Activated CD4-positive, alpha-beta memory T cell treated with anti-CD3 and anti-CD28 coated beads for 36 hours (primary cell): Measurements from ENCODE around the gene IPO4. TPM values are rescaled to one million over a fixed set of nuclear protein-coding genes. Genes with fewer than 3 reads are reported as not detected.

Source experiments
- CTCF ChIA-PET: fragments of 350-600 bp; sonication (Branson Sonifier 250); formaldehyde crosslinking; loops from one replicate; lab custom pipeline; 2021; ENCODE audit warnings: antibody characterized with exemption, inconsistent platforms; lab: Charles Lee
- POLR2A ChIA-PET: fragments of 350-600 bp; sonication (Branson Sonifier 250); formaldehyde crosslinking; loops from one replicate; lab custom pipeline; 2021; ENCODE audit warnings: antibody characterized with exemption; lab: Charles Lee
- DNase-seq: peaks from one replicate; pipeline ENCODE4 v3.0.0-alpha.2; 2020
- H3K27ac Mint-ChIP-seq: one replicate; pipeline ENCODE4 v1.8.0; 2021; ENCODE audit warnings: mixed read lengths
- H3K27me3 Mint-ChIP-seq: one replicate; pipeline ENCODE4 v1.8.0; 2021; ENCODE audit warnings: mixed read lengths
- H3K36me3 Mint-ChIP-seq: one replicate; pipeline ENCODE4 v1.8.0; 2021; ENCODE audit warnings: mixed read lengths
- H3K4me1 Mint-ChIP-seq: one replicate; pipeline ENCODE4 v1.8.0; 2021; ENCODE audit warnings: low read depth, mixed read lengths
- H3K4me3 Mint-ChIP-seq: one replicate; pipeline ENCODE4 v1.8.0; 2021; ENCODE audit warnings: mild to moderate bottlenecking, mixed read lengths
- H3K9me3 Mint-ChIP-seq: one replicate; pipeline ENCODE4 v1.8.0; 2021; ENCODE audit warnings: mixed read lengths
- intact Hi-C: fragments of 100-400 bp; cut with micrococcal nuclease; formaldehyde crosslinking; loops from one replicate; pipeline ENCODE4 v1.15.1; 2023
- total RNA-seq, 2 experiments: library from RNA; stranded (reverse); gene quantifications; one replicate each; pipeline ENCODE4 v1.2.3, GENCODE V29; 2021

IPO4 gene
- total RNA-seq, 2 experiments from 2014 or later = 69.5 to 72.6 TPM

DNA sequence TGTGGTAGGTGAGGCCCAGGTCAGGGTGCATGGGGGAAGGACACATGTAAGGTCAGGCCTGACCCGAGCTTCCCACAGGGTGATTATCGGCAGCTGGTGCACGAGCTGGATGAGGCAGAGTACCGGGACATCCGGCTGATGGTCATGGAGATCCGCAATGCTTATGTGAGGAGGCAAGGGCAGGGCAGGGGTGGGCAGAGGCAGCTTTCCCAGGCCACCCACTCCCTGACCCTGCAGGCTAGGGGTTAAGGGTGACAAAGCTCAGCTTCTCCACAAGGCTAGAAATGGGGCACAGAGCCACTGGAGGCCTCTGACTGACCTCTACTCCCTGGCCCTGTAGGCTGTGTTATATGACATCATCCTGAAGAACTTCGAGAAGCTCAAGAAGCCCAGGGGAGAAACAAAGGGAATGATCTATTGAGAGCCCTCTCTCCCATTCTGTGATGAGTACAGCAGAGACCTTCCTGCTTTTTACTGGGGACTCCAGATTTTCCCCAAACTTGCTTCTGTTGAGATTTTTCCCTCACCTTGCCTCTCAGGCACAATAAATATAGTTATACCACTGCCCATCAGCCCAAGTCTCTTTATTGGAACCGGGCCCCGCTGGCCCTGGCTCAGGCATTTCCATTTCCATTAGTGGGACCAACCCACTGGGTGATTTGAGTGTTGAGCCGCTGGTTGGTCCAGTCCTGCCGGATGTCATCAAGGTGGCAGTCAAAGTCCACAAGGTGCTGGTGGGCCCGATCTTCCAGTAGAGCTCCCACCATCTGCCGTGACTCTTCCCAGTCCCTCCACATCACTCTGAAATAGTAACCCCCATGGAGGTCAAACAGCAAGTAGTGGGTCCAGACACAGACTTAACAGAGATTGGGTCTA is 50.0 kb downstream of the IPO4 start:
- Mint-ChIP-seq H3K27ac (peak overlapping the region; percentile 64), H3K27me3 (no peaks in the 10 kb centered on the region), H3K4me3 (peak overlapping the region; percentile 97), H3K4me1 (peaks cover 50% of the 10 kb centered on the region), H3K9me3 (no peaks in the 10 kb centered on the region), H3K36me3 (peaks cover 53% of the 10 kb centered on the region)
- ChIA-PET POLR2A (interaction anchor here (1.1 to 4.9 kb wide), 5 partner anchors 22 to 57 kb away, joined by 3 to 73 read pairs (median 10); partner anchors contain the start of genes DCAF11, IRF9, NRL and PCK2), CTCF (interaction anchor here (1.4 to 7.1 kb wide), 4 partner anchors 9 to 31 kb away, joined by 3 to 59 read pairs (median 4); partner anchors contain the start of genes IRF9 and RNF31)
- no peak for DNase-seq
- intact Hi-C loops = no loop called here

DNA sequence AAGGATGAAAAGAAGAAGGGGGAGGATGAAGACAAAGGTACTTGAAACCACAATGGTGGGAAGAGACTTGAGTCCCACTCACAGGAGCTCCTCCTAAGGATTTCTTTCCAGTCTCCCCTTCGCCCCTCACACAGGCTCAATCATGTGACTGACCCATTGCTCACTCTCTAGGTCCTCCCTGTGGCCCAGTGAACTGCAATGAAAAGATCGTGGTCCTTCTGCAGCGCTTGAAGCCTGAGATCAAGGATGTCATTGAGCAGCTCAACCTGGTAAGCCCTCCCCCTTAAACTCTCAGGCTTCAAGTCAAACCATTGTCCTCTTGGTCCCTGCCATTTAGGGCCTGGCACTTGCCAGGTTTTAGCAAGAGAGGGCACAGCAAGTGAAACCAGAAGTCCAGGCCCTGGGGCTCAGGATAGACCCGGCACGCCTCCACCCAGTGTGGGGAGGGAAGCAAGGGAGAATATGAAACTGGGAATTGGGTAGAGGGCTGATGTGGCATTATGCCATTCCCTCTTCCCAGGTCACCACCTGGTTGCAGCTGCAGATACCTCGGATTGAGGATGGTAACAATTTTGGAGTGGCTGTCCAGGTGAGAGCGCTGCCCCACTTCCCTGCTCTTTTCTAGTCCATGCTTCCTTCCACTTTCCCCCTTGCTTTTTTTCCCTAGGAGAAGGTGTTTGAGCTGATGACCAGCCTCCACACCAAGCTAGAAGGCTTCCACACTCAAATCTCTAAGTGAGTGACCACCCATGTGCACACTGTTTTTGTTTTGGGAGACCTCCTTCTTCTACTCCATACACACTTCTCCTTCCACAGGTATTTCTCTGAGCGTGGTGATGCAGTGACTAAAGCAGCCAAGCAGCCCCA is 50.9 kb downstream of the IPO4 start:
- Mint-ChIP-seq H3K4me1 (peaks cover 46% of the 10 kb centered on the region), H3K36me3 (peaks cover 49% of the 10 kb centered on the region), H3K27ac (peak overlapping the region; percentile 96), H3K27me3 (no peaks in the 10 kb centered on the region), H3K9me3 (no peaks in the 10 kb centered on the region), H3K4me3 (peak overlapping the region; percentile 95)
- ChIA-PET CTCF (interaction anchor here (0.8 to 7.1 kb wide), 7 partner anchors 9 to 80 kb away, joined by 3 to 59 read pairs (median 11); partner anchors contain the start of genes DCAF11, IRF9, NRL and PSME2), POLR2A (interaction anchor here (0.5 to 4.9 kb wide), 9 partner anchors 9 to 100 kb away, joined by 3 to 73 read pairs (median 5); partner anchors contain the start of genes DCAF11, IRF9, NRL and PCK2)
- intact Hi-C loops = loop anchor here (2.0 kb wide), 1 partner anchor 51 kb away; the partner anchor contains the start of gene IPO4
- DNase-seq = no peak

DNA sequence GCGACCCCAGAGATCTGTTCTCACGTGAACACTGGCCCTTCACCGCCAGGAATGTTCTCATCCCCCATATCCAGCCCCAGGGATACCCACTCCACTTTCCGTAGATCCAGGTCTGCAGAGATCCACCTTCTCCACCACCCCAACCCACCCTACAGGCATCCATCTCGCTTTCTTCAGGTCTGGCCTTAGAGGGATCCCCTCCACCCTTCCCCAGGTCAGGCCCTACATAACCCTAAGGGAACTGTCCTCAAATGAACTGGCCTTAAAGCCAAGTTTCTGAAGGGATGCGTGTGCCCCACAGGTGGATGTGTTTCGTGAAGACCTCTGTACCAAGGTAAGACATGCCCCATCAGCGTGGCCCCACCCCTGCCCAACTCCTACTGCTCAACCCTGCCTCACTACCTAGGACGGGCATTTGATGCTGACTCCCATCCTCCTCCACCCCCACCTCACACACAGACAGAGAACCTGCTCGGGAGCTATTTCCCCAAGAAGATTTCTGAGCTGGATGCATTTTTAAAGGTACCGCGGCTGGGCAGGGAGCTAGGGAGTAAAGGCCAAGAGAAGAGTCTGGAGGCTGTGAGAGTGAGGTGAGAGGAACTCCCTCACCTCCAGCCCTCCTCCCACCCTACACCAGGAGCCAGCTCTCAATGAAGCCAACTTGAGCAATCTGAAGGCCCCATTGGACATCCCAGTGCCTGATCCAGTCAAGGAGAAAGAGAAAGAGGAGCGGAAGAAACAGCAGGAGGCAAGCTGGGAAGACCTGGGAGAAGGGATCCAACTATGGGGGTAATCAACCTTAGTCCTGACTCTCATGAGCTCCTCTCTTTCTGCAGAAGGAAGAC is 51.7 kb downstream of the IPO4 start:
- Mint-ChIP-seq H3K4me3 (peak overlapping the region; percentile 95), H3K27me3 (no peaks in the 10 kb centered on the region), H3K27ac (peak overlapping the region; percentile 96), H3K4me1 (peaks cover 51% of the 10 kb centered on the region), H3K36me3 (peaks cover 45% of the 10 kb centered on the region), H3K9me3 (no peaks in the 10 kb centered on the region)
- intact Hi-C loops = loop anchor here (1.0 to 2.0 kb wide), 5 partner anchors 10 to 76 kb away; partner anchors contain the start of genes CHMP4A, IPO4, IRF9 and RNF31
- ChIA-PET POLR2A (interaction anchor here (0.5 to 4.9 kb wide), 14 partner anchors 10 to 101 kb away, joined by 3 to 73 read pairs (median 8); partner anchors contain the start of genes DCAF11, IPO4, IRF9 and NRL), CTCF (interaction anchor here (0.8 to 7.1 kb wide), 8 partner anchors 10 to 79 kb away, joined by 3 to 59 read pairs (median 13); partner anchors contain the start of genes DCAF11, IRF9, NRL and PSME2)
- DNase-seq = peak; percentile 46

DNA sequence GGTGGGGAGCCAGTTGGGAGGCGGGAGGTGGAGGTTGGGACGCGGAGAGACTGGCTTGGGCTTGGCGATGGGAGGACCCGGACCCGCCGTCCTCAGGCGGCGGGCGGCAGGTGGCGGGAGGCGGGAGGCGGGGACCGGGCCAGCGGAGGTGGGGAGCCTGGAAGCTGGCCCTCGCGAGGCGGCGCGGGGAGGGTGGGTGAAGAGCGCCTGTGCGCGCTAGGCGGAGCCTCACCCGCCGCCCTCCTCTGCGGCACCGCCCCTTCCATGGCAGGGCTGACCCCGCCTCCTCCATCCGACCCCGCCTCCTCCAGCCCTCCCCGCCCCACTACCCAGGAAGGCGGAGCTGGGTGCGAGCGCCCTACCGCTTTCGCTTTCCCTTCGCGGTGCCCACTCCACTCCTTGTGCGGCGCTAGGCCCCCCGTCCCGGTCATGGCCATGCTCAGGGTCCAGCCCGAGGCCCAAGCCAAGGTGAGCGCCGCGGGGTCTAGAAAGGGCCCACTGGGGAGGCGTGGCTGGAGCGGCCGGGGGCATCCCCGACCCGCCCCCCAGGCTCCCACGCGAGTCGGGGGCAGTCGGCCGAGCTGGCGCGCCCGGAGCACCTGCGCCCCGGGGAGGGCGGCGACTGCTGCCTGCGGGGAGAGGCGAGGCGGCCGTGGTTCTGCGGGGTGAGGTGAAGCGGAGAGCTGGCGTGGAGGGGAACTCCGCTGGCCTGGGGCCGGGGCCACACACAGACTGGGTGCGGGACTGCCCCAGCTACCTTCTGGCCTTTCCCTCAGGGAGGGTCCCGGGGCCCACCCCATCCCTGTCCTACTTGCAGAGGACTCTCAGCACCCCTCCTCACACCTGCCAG is 52.6 kb downstream of the IPO4 start, which contains the start of gene PSME1:
Gene PSME1 (plus strand): TSS at position 361 of the 850 bp plus-strand sequence. CDS start 69 bp downstream, at position 430.
- peaks cover 38% of the 10 kb centered on the region for H3K36me3 Mint-ChIP-seq
- ChIA-PET POLR2A (interaction anchor here (0.6 to 4.9 kb wide), 18 partner anchors 10 to 135 kb away, joined by 3 to 73 read pairs (median 5); partner anchors contain the start of genes CHMP4A, DCAF11, IPO4 and IRF9), CTCF (interaction anchor here (0.8 to 7.1 kb wide), 9 partner anchors 11 to 173 kb away, joined by 3 to 59 read pairs (median 11); partner anchors contain the start of genes DCAF11, IPO4, IRF9 and LTB4R2)
- peaks cover 54% of the 10 kb centered on the region for H3K4me1 Mint-ChIP-seq
- peak within 1 kb of the TSS; percentile 95 for H3K4me3 Mint-ChIP-seq
- H3K27me3 Mint-ChIP-seq = no peaks in the 10 kb centered on the region
- peak within 1 kb of the TSS; percentile 96 for H3K27ac Mint-ChIP-seq
- intact Hi-C loops = loop anchor here (1.0 to 2.0 kb wide), 5 partner anchors 11 to 77 kb away; partner anchors contain the start of genes CHMP4A, IPO4, IRF9 and RNF31
- H3K9me3 Mint-ChIP-seq = no peaks in the 10 kb centered on the region
- DNase-seq = peak; percentile 97

DNA sequence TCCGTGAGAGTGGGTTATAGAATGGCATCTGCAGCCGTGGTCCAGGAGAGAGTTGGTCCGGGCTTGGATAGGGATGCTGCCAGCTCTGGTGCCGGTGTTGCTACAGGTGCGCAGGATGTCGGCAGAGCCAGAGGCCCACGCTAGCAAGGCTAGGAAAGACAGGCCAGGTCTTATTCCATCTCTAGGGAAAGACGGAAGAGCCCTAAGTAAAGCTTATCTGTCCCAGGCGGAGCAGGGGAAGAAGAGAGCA is 53.1 kb downstream of the IPO4 start:
- no peak for DNase-seq
- intact Hi-C loops = no loop called here
- Mint-ChIP-seq H3K27me3 (no peaks in the 10 kb centered on the region), H3K27ac (peak overlapping the region; percentile 96), H3K4me1 (peaks cover 55% of the 10 kb centered on the region), H3K9me3 (no peaks in the 10 kb centered on the region), H3K36me3 (peaks cover 34% of the 10 kb centered on the region), H3K4me3 (peak overlapping the region; percentile 80)
- ChIA-PET POLR2A (interaction anchor here (0.7 to 4.9 kb wide), 13 partner anchors 9 to 135 kb away, joined by 3 to 73 read pairs (median 5); partner anchors contain the start of genes CHMP4A, DCAF11, IPO4 and IRF9), CTCF (interaction anchor here (1.0 to 7.1 kb wide), 8 partner anchors 11 to 174 kb away, joined by 3 to 59 read pairs (median 13); partner anchors contain the start of genes DCAF11, IRF9, LTB4R2 and NRL)

DNA sequence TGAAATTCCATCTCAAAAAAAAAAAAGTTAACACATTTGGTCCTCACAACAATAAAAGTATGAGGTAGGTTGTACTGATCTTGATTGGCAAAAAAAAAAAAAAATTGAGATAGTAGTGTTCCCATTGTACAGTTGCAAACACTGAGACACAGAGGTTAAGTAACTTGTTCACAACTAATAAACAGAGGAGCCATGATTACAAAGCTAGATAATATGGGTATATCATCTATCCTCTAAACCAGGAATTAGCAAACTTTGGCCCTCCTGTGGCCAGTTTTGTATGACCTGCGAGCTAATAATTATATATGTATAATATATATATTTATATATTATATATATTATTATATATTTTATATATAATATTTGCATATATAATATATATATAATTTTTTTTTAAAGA is 54.9 kb downstream of the IPO4 start:
- DNase-seq = no peak
- H3K4me1 Mint-ChIP-seq = peaks cover 43% of the 10 kb centered on the region
- no peak overlapping the region for H3K4me3 Mint-ChIP-seq
- peaks cover 22% of the 10 kb centered on the region for H3K36me3 Mint-ChIP-seq
- no peaks in the 10 kb centered on the region for H3K27me3 Mint-ChIP-seq
- ChIA-PET CTCF (interaction anchor here (0.6 to 2.6 kb wide), 4 partner anchors 23 to 496 kb away, joined by 3 to 10 read pairs (median 4); no protein-coding TSS in a partner anchor), POLR2A (interaction anchor here (1.1 to 1.9 kb wide), 2 partner anchors 12 to 19 kb away, joined by 4 to 9 read pairs; partner anchors contain the start of genes DCAF11 and NRL)
- no peak overlapping the region for H3K27ac Mint-ChIP-seq
- intact Hi-C loops = no loop called here
- no peaks in the 10 kb centered on the region for H3K9me3 Mint-ChIP-seq

DNA sequence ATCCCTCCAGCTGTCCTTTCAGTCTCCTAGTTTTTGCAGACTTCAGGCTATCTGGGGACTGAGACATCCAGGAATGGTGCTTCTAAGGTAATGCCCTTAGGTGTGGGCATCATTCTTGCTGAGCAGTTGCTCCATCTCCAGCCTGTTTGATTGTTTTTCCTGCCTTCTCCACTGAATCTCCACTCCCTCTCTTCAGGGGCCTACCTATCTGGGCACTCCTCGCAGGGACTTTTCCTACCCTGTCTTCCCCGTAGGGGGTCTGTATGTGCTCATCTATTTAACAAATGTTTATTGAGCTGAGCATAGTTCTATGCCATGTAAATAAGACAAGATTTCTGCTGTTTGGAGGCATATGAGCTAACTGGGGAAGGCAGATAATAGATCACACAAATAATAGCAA is 55.6 kb downstream of the IPO4 start:
- peaks cover 35% of the 10 kb centered on the region for H3K4me1 Mint-ChIP-seq
- ChIA-PET POLR2A (interaction anchor here (0.7 to 1.9 kb wide), 4 partner anchors 13 to 29 kb away, joined by 3 to 9 read pairs (median 4); partner anchors contain the start of genes DCAF11, IRF9 and NRL), CTCF (interaction anchor here (1.3 to 2.6 kb wide), 3 partner anchors 18 to 42 kb away, joined by 3 to 10 read pairs (median 5); partner anchors contain the start of genes DCAF11 and NRL)
- H3K9me3 Mint-ChIP-seq = no peaks in the 10 kb centered on the region
- peaks cover 15% of the 10 kb centered on the region for H3K36me3 Mint-ChIP-seq
- no peak overlapping the region for H3K4me3 Mint-ChIP-seq
- peak overlapping the region; percentile 64 for H3K27ac Mint-ChIP-seq
- DNase-seq = no peak
- intact Hi-C loops = no loop called here
- no peaks in the 10 kb centered on the region for H3K27me3 Mint-ChIP-seq

DNA sequence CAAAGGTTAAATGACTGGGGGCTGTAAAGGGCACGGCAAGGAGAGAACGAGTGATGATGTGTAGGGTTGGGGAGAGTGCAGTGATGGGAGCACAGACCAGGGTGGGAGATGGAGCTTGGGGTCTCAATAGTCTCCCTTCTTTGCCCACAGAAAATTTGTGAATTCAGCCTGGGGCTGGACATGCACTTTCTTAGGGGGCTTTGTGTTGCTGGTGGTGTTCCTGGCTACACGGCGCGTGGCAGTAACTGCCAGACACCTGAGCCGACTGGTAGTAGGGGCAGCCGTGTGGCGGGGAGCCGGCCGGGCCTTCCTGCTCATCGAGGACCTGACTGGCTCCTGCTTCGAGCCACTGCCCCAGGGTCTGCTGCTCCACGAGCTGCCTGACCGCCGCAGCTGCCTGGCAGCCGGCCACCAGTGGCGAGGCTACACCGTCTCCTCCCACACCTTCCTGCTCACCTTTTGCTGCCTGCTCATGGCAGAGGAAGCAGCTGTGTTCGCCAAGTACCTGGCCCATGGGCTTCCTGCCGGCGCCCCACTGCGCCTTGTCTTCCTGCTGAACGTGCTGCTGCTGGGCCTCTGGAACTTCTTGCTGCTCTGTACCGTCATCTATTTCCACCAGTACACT is 56.4 kb downstream of the IPO4 start:
- POLR2A ChIA-PET = interaction anchor here (0.7 to 1.9 kb wide), 4 partner anchors 12 to 29 kb away, joined by 3 to 9 read pairs (median 4); partner anchors contain the start of genes DCAF11, IRF9 and NRL
- Mint-ChIP-seq H3K4me3 (peak overlapping the region; percentile 35), H3K36me3 (peaks cover 8% of the 10 kb centered on the region), H3K27me3 (no peaks in the 10 kb centered on the region), H3K27ac (peak overlapping the region; percentile 72), H3K9me3 (no peaks in the 10 kb centered on the region), H3K4me1 (peaks cover 29% of the 10 kb centered on the region)
- intact Hi-C loops = no loop called here
- CTCF ChIA-PET = interaction anchor here (0.6 to 2.6 kb wide), 3 partner anchors 17 to 1202 kb away, joined by 3 to 10 read pairs (median 3); partner anchors contain the start of genes DCAF11 and NRL
- peak; percentile 47 for DNase-seq

DNA sequence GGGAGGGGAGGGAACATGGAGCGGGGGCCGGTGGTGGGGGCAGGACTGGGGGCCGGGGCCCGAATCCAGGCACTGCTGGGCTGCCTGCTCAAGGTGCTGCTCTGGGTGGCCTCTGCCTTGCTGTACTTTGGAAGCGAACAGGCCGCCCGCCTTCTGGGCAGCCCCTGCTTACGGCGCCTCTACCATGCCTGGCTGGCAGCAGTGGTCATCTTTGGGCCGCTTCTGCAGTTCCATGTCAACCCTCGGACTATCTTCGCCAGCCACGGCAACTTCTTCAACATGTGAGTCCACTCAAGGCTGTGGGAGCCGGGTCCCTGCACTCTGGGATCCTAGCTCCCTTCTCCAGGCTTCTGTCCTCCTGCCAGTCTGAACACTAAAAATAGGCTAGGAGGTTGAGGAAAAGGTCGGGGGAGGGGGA is 57.1 kb downstream of the IPO4 start:
- CTCF ChIA-PET = interaction anchor here (1.3 kb wide), 1 partner anchor 17 kb away, joined by 3 read pairs; the partner anchor contains the start of genes DCAF11 and NRL
- H3K4me3 Mint-ChIP-seq = no peak overlapping the region
- H3K4me1 Mint-ChIP-seq = peaks cover 24% of the 10 kb centered on the region
- no peaks in the 10 kb centered on the region for H3K27me3 Mint-ChIP-seq
- intact Hi-C loops = no loop called here
- POLR2A ChIA-PET = no interaction called here
- H3K36me3 Mint-ChIP-seq = peaks cover 2% of the 10 kb centered on the region
- H3K9me3 Mint-ChIP-seq = no peaks in the 10 kb centered on the region
- H3K27ac Mint-ChIP-seq = peak overlapping the region; percentile 72
- DNase-seq = no peak
